ENCODE measurements around the gene CYB561D1. TPM values are rescaled to one million over a fixed set of nuclear protein-coding genes. Genes with fewer than 3 reads are reported as not detected.

CYB561D1 gene
- total and polyA plus RNA-seq, 2 of the 13 experiments (the other 11 are each of a cell fraction or from before 2014, with no cell fraction given): 3.9 to 4.1 TPM

DNA sequence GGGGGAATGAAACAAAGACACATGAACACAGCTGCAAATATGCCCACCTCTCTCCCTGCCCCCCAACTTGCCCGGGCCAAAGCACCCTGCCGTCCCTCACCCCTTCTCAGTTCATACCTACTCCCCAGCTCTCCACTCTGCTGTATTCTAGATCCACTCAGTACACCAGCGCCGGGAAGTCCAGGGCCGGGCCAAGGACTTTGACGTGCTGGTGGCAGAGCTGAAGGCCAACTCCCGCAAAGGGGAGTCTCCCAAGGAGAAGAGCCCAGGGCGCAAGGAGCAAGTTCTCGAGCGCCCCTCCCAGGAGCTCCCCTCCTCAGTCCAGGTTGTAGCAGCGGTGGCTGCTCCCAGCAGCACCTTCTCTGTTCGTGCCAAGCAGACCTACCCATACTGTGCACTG, 5.2 kb upstream of the CYB561D1 start:
- FAIRE-seq: no peak
- intact Hi-C loops (cut with micrococcal nuclease; ENCODE audit: unreplicated experiment): no loop called here
- in situ Hi-C loops (cut with HindIII; ENCODE audit: extremely low pct_ligation_motif_present, low pct_unique_long_range_greater_than_20kb): no loop called here
- TF ChIP-seq, protein P1, sequence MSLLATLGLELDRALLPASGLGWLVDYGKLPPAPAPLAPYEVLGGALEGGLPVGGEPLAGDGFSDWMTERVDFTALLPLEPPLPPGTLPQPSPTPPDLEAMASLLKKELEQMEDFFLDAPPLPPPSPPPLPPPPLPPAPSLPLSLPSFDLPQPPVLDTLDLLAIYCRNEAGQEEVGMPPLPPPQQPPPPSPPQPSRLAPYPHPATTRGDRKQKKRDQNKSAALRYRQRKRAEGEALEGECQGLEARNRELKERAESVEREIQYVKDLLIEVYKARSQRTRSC (CRISPR knock-in tag; IDR thresholded peaks at IDR 0.05; ENCODE audit: low read depth): no peak
- TF ChIP-seq HCFC1 (IDR thresholded peaks at IDR 0.05; ENCODE audit: low read depth, low read length) (no peak), HOXA3 (CRISPR knock-in tag; IDR thresholded peaks at IDR 0.05) (no peak), ZNF670 (CRISPR knock-in tag; IDR thresholded peaks at IDR 0.05; ENCODE audit: borderline replicate concordance) (no peak), ZNF788 (CRISPR knock-in tag; IDR thresholded peaks at IDR 0.05; ENCODE audit: borderline replicate concordance) (no peak), NR2F2 (IDR thresholded peaks at IDR 0.05; ENCODE audit: borderline replicate concordance, low read depth) (no peak), ATRX (CRISPR knock-in tag; IDR thresholded peaks at IDR 0.05; ENCODE audit: borderline replicate concordance) (no peak), SNRNP70 (IDR thresholded peaks at IDR 0.05; ENCODE audit: low read depth, low read length) (no peak), HNRNPLL (IDR thresholded peaks at IDR 0.05; ENCODE audit: low read depth, low read length, poor library complexity, severe bottlenecking) (no peak)
- TF ChIP-seq, protein P2, sequence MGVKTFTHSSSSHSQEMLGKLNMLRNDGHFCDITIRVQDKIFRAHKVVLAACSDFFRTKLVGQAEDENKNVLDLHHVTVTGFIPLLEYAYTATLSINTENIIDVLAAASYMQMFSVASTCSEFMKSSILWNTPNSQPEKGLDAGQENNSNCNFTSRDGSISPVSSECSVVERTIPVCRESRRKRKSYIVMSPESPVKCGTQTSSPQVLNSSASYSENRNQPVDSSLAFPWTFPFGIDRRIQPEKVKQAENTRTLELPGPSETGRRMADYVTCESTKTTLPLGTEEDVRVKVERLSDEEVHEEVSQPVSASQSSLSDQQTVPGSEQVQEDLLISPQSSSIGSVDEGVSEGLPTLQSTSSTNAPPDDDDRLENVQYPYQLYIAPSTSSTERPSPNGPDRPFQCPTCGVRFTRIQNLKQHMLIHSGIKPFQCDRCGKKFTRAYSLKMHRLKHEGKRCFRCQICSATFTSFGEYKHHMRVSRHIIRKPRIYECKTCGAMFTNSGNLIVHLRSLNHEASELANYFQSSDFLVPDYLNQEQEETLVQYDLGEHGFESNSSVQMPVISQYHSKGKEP (CRISPR knock-in tag; IDR thresholded peaks at IDR 0.05): no peak
- TF ChIP-seq, protein P3, sequence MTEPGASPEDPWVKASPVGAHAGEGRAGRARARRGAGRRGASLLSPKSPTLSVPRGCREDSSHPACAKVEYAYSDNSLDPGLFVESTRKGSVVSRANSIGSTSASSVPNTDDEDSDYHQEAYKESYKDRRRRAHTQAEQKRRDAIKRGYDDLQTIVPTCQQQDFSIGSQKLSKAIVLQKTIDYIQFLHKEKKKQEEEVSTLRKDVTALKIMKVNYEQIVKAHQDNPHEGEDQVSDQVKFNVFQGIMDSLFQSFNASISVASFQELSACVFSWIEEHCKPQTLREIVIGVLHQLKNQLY (CRISPR knock-in tag; IDR thresholded peaks at IDR 0.05): no peak
- TF ChIP-seq, protein P4, sequence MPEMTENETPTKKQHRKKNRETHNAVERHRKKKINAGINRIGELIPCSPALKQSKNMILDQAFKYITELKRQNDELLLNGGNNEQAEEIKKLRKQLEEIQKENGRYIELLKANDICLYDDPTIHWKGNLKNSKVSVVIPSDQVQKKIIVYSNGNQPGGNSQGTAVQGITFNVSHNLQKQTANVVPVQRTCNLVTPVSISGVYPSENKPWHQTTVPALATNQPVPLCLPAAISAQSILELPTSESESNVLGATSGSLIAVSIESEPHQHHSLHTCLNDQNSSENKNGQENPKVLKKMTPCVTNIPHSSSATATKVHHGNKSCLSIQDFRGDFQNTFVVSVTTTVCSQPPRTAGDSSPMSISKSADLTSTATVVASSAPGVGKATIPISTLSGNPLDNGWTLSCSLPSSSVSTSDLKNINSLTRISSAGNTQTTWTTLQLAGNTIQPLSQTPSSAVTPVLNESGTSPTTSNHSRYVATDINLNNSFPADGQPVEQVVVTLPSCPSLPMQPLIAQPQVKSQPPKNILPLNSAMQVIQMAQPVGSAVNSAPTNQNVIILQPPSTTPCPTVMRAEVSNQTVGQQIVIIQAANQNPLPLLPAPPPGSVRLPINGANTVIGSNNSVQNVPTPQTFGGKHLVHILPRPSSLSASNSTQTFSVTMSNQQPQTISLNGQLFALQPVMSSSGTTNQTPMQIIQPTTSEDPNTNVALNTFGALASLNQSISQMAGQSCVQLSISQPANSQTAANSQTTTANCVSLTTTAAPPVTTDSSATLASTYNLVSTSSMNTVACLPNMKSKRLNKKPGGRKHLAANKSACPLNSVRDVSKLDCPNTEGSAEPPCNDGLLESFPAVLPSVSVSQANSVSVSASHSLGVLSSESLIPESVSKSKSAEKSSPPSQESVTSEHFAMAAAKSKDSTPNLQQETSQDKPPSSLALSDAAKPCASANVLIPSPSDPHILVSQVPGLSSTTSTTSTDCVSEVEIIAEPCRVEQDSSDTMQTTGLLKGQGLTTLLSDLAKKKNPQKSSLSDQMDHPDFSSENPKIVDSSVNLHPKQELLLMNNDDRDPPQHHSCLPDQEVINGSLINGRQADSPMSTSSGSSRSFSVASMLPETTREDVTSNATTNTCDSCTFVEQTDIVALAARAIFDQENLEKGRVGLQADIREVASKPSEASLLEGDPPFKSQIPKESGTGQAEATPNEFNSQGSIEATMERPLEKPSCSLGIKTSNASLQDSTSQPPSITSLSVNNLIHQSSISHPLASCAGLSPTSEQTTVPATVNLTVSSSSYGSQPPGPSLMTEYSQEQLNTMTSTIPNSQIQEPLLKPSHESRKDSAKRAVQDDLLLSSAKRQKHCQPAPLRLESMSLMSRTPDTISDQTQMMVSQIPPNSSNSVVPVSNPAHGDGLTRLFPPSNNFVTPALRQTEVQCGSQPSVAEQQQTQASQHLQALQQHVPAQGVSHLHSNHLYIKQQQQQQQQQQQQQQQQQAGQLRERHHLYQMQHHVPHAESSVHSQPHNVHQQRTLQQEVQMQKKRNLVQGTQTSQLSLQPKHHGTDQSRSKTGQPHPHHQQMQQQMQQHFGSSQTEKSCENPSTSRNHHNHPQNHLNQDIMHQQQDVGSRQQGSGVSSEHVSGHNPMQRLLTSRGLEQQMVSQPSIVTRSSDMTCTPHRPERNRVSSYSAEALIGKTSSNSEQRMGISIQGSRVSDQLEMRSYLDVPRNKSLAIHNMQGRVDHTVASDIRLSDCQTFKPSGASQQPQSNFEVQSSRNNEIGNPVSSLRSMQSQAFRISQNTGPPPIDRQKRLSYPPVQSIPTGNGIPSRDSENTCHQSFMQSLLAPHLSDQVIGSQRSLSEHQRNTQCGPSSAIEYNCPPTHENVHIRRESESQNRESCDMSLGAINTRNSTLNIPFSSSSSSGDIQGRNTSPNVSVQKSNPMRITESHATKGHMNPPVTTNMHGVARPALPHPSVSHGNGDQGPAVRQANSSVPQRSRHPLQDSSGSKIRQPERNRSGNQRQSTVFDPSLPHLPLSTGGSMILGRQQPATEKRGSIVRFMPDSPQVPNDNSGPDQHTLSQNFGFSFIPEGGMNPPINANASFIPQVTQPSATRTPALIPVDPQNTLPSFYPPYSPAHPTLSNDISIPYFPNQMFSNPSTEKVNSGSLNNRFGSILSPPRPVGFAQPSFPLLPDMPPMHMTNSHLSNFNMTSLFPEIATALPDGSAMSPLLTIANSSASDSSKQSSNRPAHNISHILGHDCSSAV (CRISPR knock-in tag; IDR thresholded peaks at IDR 0.05; ENCODE audit: borderline replicate concordance): no peak
- TF ChIP-seq, protein P5, sequence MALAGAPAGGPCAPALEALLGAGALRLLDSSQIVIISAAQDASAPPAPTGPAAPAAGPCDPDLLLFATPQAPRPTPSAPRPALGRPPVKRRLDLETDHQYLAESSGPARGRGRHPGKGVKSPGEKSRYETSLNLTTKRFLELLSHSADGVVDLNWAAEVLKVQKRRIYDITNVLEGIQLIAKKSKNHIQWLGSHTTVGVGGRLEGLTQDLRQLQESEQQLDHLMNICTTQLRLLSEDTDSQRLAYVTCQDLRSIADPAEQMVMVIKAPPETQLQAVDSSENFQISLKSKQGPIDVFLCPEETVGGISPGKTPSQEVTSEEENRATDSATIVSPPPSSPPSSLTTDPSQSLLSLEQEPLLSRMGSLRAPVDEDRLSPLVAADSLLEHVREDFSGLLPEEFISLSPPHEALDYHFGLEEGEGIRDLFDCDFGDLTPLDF (CRISPR knock-in tag; IDR thresholded peaks at IDR 0.05): no peak

More for the DNA sequence above, 5.2 kb upstream of the CYB561D1 start:
- ChIA-PET POLR2A (no interaction called here), CTCF (ENCODE audit: low intra/inter-chr PET ratio, low total read pairs) (no interaction called here)
- Histone ChIP-seq H3K9me3 (ENCODE audit: low read length) (no peaks in the 10 kb centered on the region), H3K9ac (ENCODE audit: insufficient read depth, low read depth, low read length) (no peak overlapping the region), H3K79me2 (ENCODE audit: insufficient read depth, low read length) (no peaks in the 10 kb centered on the region), H3K27ac (ENCODE audit: extremely low read length, insufficient read depth, low read length) (no peak overlapping the region), H4K20me1 (ENCODE audit: insufficient read depth, low read length) (no peaks in the 10 kb centered on the region), H2AFZ (ENCODE audit: low read length) (no peak overlapping the region), H3K36me3 (replicated peaks in 1 of 2; ENCODE audit: control insufficient read depth in 1 of 2, insufficient read depth in 2 of 2, low read length in 2 of 2) (no peaks in the 10 kb centered on the region; a peak in 2 of 5 replicates), H3K4me3 (replicated peaks in 1 of 3; ENCODE audit: insufficient read depth in 1 of 3, low read depth in 2 of 3, low read length in 3 of 3) (no peak overlapping the region), H3K27me3 (ENCODE audit: control insufficient read depth in 1 of 2, insufficient read depth in 2 of 2, low read length in 2 of 2) (no peaks in the 10 kb centered on the region; a peak in 1 of 5 replicates), H3K4me1 (ENCODE audit: insufficient read depth, low read length) (peaks cover 20% of the 10 kb centered on the region), H3K4me2 (ENCODE audit: low read depth, low read length) (no peak overlapping the region)
- DNase-seq (ENCODE audit: low spot score) (no peak), ATAC-seq (no peak)
- WGBS (ENCODE audit: low lambda C conversion rate): 89% methylated on average over 12 of the region's 12 CpGs
- no TSS peak for BruUV-seq (replicated peaks)
